HG03103 (cell line): ENCODE measurements around the gene PCMT1.
A peak's percentile ranks its signal among the peaks of the same experiment; 100 is the strongest.
"Not testable (repeated sequence)": the region's sequence is repeated elsewhere in the genome, so short reads cannot be mapped to it uniquely, and the experiment has no call there.

Source experiments
- ATAC-seq: cut with Tn5 transposase; IDR thresholded peaks from one replicate; pipeline ENCODE4 v1.9.1; 2021; ENCODE audit warnings: low read depth; ENCODE audit not compliant: unreplicated experiment

PCMT1 gene

GRCh38 chr6:149749082-149749593 lies 403 bp upstream of the PCMT1 start:
- not testable (repeated sequence) for ATAC-seq

- peak; percentile 30 for ATAC-seq
Observed at GRCh38 chr6:149750136-149750609, 632 bp downstream of the PCMT1 start.

GRCh38 chr6:149751239-149751638 lies 1.7 kb downstream of the PCMT1 start:
- ATAC-seq, result no peak

GRCh38 chr6:149751920-149752319 lies 2.4 kb downstream of the PCMT1 start:
- ATAC-seq, result not testable (repeated sequence)

GRCh38 chr6:149752600-149753373 lies 3.2 kb downstream of the PCMT1 start:
- no peak for ATAC-seq

- not testable (repeated sequence) for ATAC-seq
Observed at GRCh38 chr6:149753374-149753637, 3.8 kb downstream of the PCMT1 start.

- ATAC-seq, result no peak
Observed at GRCh38 chr6:149754548-149754947, 5.0 kb downstream of the PCMT1 start.

GRCh38 chr6:149755300-149756260 lies 6.0 kb downstream of the PCMT1 start:
- no peak for ATAC-seq

- ATAC-seq, result no peak
Observed at GRCh38 chr6:149756261-149756636, 6.7 kb downstream of the PCMT1 start.

GRCh38 chr6:149761438-149761837 lies 11.9 kb downstream of the PCMT1 start:
- ATAC-seq, result peak; percentile 97

- no peak for ATAC-seq
Observed at GRCh38 chr6:149763866-149764265, 14.3 kb downstream of the PCMT1 start.

- ATAC-seq, result no peak
Observed at GRCh38 chr6:149766156-149766769, 16.7 kb downstream of the PCMT1 start.

- ATAC-seq, result no peak
Observed at GRCh38 chr6:149769676-149770075, 20.1 kb downstream of the PCMT1 start.

GRCh38 chr6:149771185-149771584 lies 21.6 kb downstream of the PCMT1 start:
- no peak for ATAC-seq

GRCh38 chr6:149771925-149772324 lies 22.4 kb downstream of the PCMT1 start:
- no peak for ATAC-seq

GRCh38 chr6:149777624-149778023 lies 28.1 kb downstream of the PCMT1 start:
- no peak for ATAC-seq

GRCh38 chr6:149779644-149779963 lies 30.1 kb downstream of the PCMT1 start:
- ATAC-seq, result no peak

GRCh38 chr6:149781715-149782114 lies 32.2 kb downstream of the PCMT1 start:
- no peak for ATAC-seq

GRCh38 chr6:149782337-149782736 lies 32.8 kb downstream of the PCMT1 start:
- no peak for ATAC-seq

- no peak for ATAC-seq
Observed at GRCh38 chr6:149783551-149783950, 34.0 kb downstream of the PCMT1 start.

- no peak for ATAC-seq
Observed at GRCh38 chr6:149806127-149806526, 56.6 kb downstream of the PCMT1 start.
